ENCODE measurements around the gene EEIG1. TPM values are rescaled to one million over a fixed set of nuclear protein-coding genes. Genes with fewer than 3 reads are reported as not detected.

The EEIG1 gene
- total and polyA plus RNA-seq, 4 donors: 15.2 to 96.3 (median 49.5) TPM

DNA sequence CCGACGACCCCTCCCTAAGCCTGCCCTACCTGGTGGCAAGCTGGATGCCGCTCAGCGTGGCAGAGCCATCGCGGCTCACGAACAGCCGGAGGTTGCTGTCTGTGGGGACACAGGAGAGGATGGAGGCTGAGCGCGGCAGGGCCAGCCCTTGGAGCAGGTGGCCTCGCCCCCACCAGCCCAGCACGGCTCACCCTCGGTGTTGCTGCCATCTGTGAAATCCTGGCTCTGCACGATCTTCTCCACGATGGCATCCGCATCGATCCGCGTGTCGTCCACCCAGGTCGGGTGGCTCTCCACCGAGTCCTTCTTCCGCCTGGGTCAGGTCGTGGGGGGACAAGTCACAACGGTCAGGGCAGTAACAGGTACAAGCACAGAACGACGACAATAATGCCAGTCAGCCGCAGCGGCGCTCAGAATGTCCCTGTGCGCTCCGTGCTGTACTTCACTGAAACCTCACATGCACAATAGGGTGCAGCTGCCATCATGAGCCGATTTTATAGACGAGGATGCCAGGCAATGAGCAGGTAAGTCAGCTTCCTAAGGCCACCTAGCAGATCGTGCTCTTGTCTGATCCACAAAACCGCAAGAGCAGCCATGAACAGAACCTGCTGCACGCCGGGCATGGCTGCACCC, 36.1 kb downstream of the EEIG1 start:
- H3K27ac ChIP-seq (ENCODE audit: low read depth, low read length): no peak overlapping the region
- H3K36me3 ChIP-seq (ENCODE audit: control insufficient read depth, insufficient read depth, low read length): peaks cover 87% of the 10 kb centered on the region
- peaks cover 72% of the 10 kb centered on the region for H3K4me1 ChIP-seq (ENCODE audit: control insufficient read depth, insufficient read depth, low read length)
- DNase-seq (ENCODE audit: low read depth in 4 of 6, low spot score in 6 of 6): no peak
- no peaks in the 10 kb centered on the region for H3K27me3 ChIP-seq (ENCODE audit: control insufficient read depth, insufficient read depth, low read length)
- no peaks in the 10 kb centered on the region for H3K9me3 ChIP-seq (ENCODE audit: control insufficient read depth, insufficient read depth, low read length)
- 95% methylated on average over 37 of the region's 38 CpGs for whole genome bisulfite sequencing (ENCODE audit: insufficient coverage)
- no peak overlapping the region for H3K4me3 ChIP-seq (ENCODE audit: low read depth, low read length)

DNA sequence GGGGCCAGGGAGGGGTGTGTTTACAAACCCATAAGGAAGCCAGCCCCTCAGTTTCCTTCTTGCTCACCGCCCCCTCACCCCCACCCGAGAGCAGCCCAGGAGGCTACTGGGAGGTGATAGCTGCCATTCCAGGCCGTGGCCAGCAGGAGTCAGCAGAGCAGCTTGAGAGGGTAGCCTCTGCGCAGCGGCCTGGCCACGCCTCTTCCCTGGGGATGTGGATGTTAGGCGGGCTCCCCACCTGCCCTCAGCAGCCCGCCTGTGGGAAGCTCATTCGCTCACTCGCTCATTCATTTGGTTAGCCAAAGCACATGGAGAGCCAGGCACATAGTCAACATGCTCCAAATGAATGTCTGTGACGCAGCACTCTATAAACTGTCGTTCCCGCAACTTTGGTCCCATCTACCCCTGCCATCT, 37.1 kb downstream of the EEIG1 start:
- H3K27ac ChIP-seq (ENCODE audit: low read depth, low read length): no peak overlapping the region
- no peaks in the 10 kb centered on the region for H3K9me3 ChIP-seq (ENCODE audit: control insufficient read depth, insufficient read depth, low read length)
- peaks cover 84% of the 10 kb centered on the region for H3K36me3 ChIP-seq (ENCODE audit: control insufficient read depth, insufficient read depth, low read length)
- peaks cover 65% of the 10 kb centered on the region for H3K4me1 ChIP-seq (ENCODE audit: control insufficient read depth, insufficient read depth, low read length)
- H3K4me3 ChIP-seq (ENCODE audit: low read depth, low read length): no peak overlapping the region
- 27% methylated on average over 9 of the region's 13 CpGs for WGBS (ENCODE audit: insufficient coverage)
- no peaks in the 10 kb centered on the region for H3K27me3 ChIP-seq (ENCODE audit: control insufficient read depth, insufficient read depth, low read length)
- DNase-seq (ENCODE audit: low read depth in 4 of 6, low spot score in 6 of 6): peak in 2 of 6 donors; percentile 80 to 83

DNA sequence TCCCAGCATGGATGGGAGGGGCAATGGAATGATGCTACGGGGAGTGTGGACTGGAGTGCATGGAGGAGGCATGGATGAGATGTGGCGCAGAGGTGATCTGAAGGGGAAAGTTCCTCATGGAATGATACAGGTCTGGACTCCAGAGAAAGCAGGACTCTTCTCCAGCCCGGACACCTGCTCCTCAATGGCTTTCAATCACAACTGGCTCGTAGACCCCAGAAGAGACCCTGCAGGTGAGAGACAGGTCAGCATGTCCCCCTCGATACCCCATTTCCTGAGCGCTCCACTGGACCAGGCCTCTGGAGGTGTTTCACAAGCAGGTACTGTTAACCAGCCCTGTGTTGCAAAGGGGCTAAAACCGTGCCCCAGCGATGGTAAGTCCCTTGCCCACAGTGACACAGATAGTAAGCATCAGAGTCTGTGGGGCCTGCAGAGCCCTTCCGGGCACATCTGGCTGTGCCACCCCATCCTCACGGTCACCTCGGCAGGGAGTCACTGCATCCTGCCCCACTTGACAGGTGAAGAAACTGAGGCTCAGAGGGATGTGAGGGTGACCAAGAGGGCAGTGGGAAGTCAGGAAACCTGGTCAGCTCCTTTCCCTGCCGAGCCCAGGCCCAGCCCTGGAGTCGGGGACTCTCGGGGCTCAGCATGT, 37.7 kb downstream of the EEIG1 start:
- Histone ChIP-seq H3K9me3 (ENCODE audit: control insufficient read depth, insufficient read depth, low read length) (no peaks in the 10 kb centered on the region), H3K36me3 (ENCODE audit: control insufficient read depth, insufficient read depth, low read length) (peaks cover 80% of the 10 kb centered on the region), H3K27me3 (ENCODE audit: control insufficient read depth, insufficient read depth, low read length) (no peaks in the 10 kb centered on the region), H3K4me1 (ENCODE audit: control insufficient read depth, insufficient read depth, low read length) (peaks cover 65% of the 10 kb centered on the region), H3K4me3 (ENCODE audit: low read depth, low read length) (no peak overlapping the region), H3K27ac (ENCODE audit: low read depth, low read length) (no peak overlapping the region)
- WGBS (ENCODE audit: insufficient coverage): 84% methylated on average over 13 of the region's 14 CpGs
- DNase-seq (ENCODE audit: low read depth in 4 of 6, low spot score in 6 of 6): no peak

DNA sequence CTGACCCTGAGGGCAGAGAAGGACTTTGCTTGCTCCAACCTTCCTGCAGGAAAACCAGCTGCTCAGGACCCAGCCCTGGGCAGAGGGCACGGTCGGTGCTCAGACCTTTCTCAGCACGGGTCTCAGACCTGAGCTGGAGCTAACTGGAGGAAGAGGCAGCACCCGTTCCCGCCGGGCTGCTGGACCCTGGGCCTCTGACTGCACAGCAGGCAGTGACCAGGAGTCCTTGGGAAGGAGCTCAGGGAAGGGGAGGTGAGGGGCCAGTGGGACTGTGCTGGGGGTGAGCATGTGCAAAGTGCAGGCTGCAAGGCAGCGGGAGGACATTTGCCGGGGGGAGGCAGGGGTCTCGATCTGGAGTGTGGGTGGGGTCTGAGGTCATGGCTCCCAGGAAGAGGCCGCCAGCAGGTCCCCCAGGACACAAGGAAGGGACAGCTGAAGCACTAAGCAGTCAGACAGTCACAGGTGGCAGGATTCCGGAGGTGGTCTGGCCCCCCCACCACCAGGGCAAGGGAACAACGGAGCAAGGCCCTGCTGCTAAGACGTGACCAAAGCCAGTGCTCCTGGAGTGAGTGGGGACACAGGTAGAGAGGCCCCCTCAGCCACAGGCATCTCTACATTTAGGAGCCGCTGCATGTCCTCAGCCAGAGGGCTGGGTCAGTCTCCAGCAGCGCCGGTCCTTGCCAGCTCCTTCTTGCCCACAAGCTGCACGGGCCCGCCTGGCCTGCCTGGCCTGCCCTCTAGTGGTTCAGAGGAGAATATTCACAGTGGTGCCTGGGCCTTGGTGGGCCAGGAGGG, 38.4 kb downstream of the EEIG1 start:
- peaks cover 74% of the 10 kb centered on the region for H3K36me3 ChIP-seq (ENCODE audit: control insufficient read depth, insufficient read depth, low read length)
- peak in 2 of 6 donors; percentile 73 to 77 for DNase-seq (ENCODE audit: low read depth in 4 of 6, low spot score in 6 of 6)
- H3K4me1 ChIP-seq (ENCODE audit: control insufficient read depth, insufficient read depth, low read length): peaks cover 64% of the 10 kb centered on the region
- no peak overlapping the region for H3K4me3 ChIP-seq (ENCODE audit: low read depth, low read length)
- H3K27ac ChIP-seq (ENCODE audit: low read depth, low read length): peak overlapping the region; percentile 33
- WGBS (ENCODE audit: insufficient coverage): 62% methylated on average over 17 of the region's 18 CpGs
- no peaks in the 10 kb centered on the region for H3K9me3 ChIP-seq (ENCODE audit: control insufficient read depth, insufficient read depth, low read length)
- H3K27me3 ChIP-seq (ENCODE audit: control insufficient read depth, insufficient read depth, low read length): no peaks in the 10 kb centered on the region

DNA sequence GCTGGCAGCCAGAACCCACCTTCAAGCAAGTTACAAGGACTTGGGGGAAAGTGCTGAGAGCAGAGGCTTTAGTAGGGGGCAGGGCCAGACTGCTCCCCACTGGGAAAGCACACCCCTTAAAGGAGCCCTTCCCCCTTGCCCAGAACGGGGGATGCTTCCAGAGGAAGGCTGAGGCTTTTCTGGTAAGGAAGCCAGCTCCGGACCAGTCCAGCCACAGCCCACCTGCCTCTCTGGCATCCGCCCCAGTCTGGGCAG, 38.9 kb downstream of the EEIG1 start:
- no peaks in the 10 kb centered on the region for H3K27me3 ChIP-seq (ENCODE audit: control insufficient read depth, insufficient read depth, low read length)
- no peak for DNase-seq (ENCODE audit: low read depth in 4 of 6, low spot score in 6 of 6)
- H3K4me1 ChIP-seq (ENCODE audit: control insufficient read depth, insufficient read depth, low read length): peaks cover 68% of the 10 kb centered on the region
- WGBS (ENCODE audit: insufficient coverage): 75% methylated on average over 3 of the region's 3 CpGs
- peaks cover 72% of the 10 kb centered on the region for H3K36me3 ChIP-seq (ENCODE audit: control insufficient read depth, insufficient read depth, low read length)
- no peak overlapping the region for H3K4me3 ChIP-seq (ENCODE audit: low read depth, low read length)
- H3K27ac ChIP-seq (ENCODE audit: low read depth, low read length): no peak overlapping the region
- H3K9me3 ChIP-seq (ENCODE audit: control insufficient read depth, insufficient read depth, low read length): no peaks in the 10 kb centered on the region

DNA sequence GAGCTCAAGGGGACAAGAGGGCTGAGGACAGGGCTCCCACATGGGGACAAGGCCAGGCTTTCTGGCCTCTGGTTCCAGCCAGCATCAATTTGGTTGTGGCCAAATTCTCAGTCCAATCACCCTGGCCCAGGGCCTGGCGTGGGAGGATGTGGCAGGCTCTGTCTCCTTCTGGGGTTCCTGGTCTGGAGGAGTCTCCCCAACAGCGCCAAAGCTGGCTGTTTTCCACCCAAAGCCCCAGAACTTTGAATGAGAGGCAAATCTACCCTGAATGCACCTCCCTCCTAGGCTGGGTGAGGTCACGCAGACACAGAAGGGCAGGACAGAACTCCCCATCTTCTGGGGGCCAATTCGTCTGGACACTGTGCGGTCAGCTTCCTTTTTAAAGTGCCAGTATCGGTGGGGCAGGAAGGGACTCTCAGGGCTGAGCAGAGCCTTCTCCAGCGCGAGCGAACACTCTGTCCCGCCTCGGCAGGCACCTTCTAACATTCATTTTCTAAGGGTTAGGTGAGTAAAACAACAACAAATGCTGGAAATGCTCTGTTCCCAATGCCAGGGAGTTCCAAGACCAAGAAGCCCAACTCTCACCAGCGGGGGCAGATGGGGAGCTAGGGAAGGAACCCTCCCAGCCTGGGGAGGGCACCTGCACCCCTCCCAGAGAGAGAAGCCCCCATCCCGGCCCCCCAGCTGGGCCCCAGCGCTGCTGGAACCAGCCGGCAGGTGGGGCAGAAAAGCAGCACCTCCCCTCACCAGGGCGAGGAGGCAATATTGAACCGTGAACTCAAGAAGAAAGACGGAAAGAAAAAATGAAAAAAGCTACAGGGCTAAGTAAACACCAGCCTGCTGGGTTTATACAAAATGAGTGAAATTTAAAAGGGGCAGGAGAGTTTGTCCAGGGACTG, 39.5 kb downstream of the EEIG1 start:
- 94% methylated on average over 6 of the region's 18 CpGs for WGBS (ENCODE audit: insufficient coverage)
- DNase-seq (ENCODE audit: low read depth in 4 of 6, low spot score in 6 of 6): no peak
- H3K9me3 ChIP-seq (ENCODE audit: control insufficient read depth, insufficient read depth, low read length): no peaks in the 10 kb centered on the region
- peaks cover 68% of the 10 kb centered on the region for H3K4me1 ChIP-seq (ENCODE audit: control insufficient read depth, insufficient read depth, low read length)
- H3K27me3 ChIP-seq (ENCODE audit: control insufficient read depth, insufficient read depth, low read length): no peaks in the 10 kb centered on the region
- H3K36me3 ChIP-seq (ENCODE audit: control insufficient read depth, insufficient read depth, low read length): peaks cover 68% of the 10 kb centered on the region
- H3K27ac ChIP-seq (ENCODE audit: low read depth, low read length): no peak overlapping the region
- H3K4me3 ChIP-seq (ENCODE audit: low read depth, low read length): no peak overlapping the region

DNA sequence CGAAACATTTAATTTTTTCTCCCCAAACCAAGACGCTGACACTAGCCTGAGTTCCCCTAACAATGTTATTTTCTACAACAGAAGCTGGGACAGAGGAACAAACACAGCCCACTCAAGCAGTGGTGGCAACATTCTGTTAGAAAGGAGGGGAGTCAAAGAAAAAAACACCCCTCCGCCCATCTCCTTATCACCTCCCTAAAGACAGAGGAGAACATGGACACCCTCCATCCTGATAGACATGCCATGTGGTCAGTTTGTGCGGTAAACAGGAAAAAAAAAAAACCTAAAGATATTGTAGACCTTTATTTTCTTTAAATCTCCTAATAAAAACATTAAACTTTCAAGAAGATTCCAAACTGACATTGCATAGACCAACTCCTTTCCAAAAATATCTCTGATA, 40.2 kb downstream of the EEIG1 start:
- H3K27me3 ChIP-seq (ENCODE audit: control insufficient read depth, insufficient read depth, low read length): no peaks in the 10 kb centered on the region
- no peaks in the 10 kb centered on the region for H3K9me3 ChIP-seq (ENCODE audit: control insufficient read depth, insufficient read depth, low read length)
- H3K27ac ChIP-seq (ENCODE audit: low read depth, low read length): no peak overlapping the region
- DNase-seq (ENCODE audit: low read depth in 4 of 6, low spot score in 6 of 6): no peak
- H3K36me3 ChIP-seq (ENCODE audit: control insufficient read depth, insufficient read depth, low read length): peaks cover 68% of the 10 kb centered on the region
- no peak overlapping the region for H3K4me3 ChIP-seq (ENCODE audit: low read depth, low read length)
- no CpG with 5 or more reads among the region's 4 CpGs for WGBS (ENCODE audit: insufficient coverage)
- peaks cover 68% of the 10 kb centered on the region for H3K4me1 ChIP-seq (ENCODE audit: control insufficient read depth, insufficient read depth, low read length)

DNA sequence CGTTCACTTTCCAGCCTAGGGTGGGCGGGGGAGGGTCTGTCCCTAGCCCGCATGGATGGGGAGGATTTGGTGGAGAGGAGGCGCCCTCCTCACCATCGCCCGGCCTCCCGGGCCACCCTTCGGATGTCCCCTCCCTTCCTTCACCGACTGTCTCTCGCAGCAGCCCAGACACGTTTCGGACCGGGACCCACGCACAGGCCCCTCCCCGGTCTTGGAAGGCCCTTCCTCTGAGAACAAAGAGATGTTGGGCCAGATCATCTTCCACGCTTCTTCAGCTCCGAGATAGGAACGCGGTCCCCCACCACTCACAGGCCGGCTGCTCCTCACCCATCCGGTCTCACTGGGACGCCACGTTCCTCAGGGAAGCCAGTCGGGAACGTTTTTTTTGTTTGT, 42.5 kb downstream of the EEIG1 start:
- H3K27me3 ChIP-seq (ENCODE audit: control insufficient read depth, insufficient read depth, low read length): no peaks in the 10 kb centered on the region
- WGBS (ENCODE audit: insufficient coverage): 17% methylated on average over 12 of the region's 25 CpGs

More for the DNA sequence above, 42.5 kb downstream of the EEIG1 start:
- Histone ChIP-seq H3K27ac (ENCODE audit: low read depth, low read length) (peak overlapping the region; percentile 57), H3K36me3 (ENCODE audit: control insufficient read depth, insufficient read depth, low read length) (peaks cover 64% of the 10 kb centered on the region), H3K4me1 (ENCODE audit: control insufficient read depth, insufficient read depth, low read length) (peaks cover 61% of the 10 kb centered on the region), H3K4me3 (ENCODE audit: low read depth, low read length) (peak overlapping the region; percentile 90), H3K9me3 (ENCODE audit: control insufficient read depth, insufficient read depth, low read length) (no peaks in the 10 kb centered on the region)
- peak in 1 of 6 donors; percentile 41 for DNase-seq (ENCODE audit: low read depth in 4 of 6, low spot score in 6 of 6)
